ENCODE results near the gene CDH24. TPM values are rescaled to one million over a fixed set of nuclear protein-coding genes. Genes with fewer than 3 reads are reported as not detected.

CDH24 gene
- total and polyA plus RNA-seq, 2 donors (not counting 3 experiments of a cell fraction or from before 2014, with no cell fraction given): 21.7 to 52.9 TPM

GRCh38 chr14:23009483-23009938, 47.8 kb downstream of the CDH24 start:
- Histone ChIP-seq H3K9ac (replicated peaks; ENCODE audit: extremely low read depth, insufficient read depth, low read length) (peak overlapping the region; percentile 59), H2AFZ (ENCODE audit: low read depth, low read length) (peak overlapping the region; percentile 33), H3K9me3 (replicated peaks; ENCODE audit: control insufficient read depth, insufficient read depth, low read length) (no peaks in the 10 kb centered on the region), H3K27ac (ENCODE audit: insufficient read depth, low read depth, low read length) (peak overlapping the region; percentile 44), H3K4me2 (ENCODE audit: insufficient read depth, low read length) (peak overlapping the region; percentile 79), H4K20me1 (replicated peaks; ENCODE audit: control insufficient read depth, extremely low read depth, insufficient read depth, low read length) (no peaks in the 10 kb centered on the region), H3K9me1 (replicated peaks; ENCODE audit: control insufficient read depth, extremely low read depth, insufficient read depth, low read length) (no peaks in the 10 kb centered on the region), H3K4me3 (replicated peaks in 1 of 3; ENCODE audit: insufficient read depth in 1 of 3, low read depth in 1 of 3, low read length in 3 of 3) (peak overlapping the region; percentile 8 to 73 (median 57)), H3K36me3 (ENCODE audit: control insufficient read depth in 2 of 2, extremely low read depth in 1 of 2, insufficient read depth in 2 of 2, low read length in 2 of 2) (no peaks in the 10 kb centered on the region), H3K4me1 (ENCODE audit: control insufficient read depth, extremely low read depth, insufficient read depth, low read length) (peaks cover 29% of the 10 kb centered on the region), H3K79me2 (ENCODE audit: control insufficient read depth, insufficient read depth, low read length) (no peaks in the 10 kb centered on the region), H3K27me3 (ENCODE audit: control insufficient read depth in 2 of 2, insufficient read depth in 2 of 2, low read length in 2 of 2) (no peaks in the 10 kb centered on the region)
- CTCF ChIA-PET: interaction anchor here (1.2 to 4.1 kb wide), 3 partner anchors 14 to 48 kb away, joined by 4 to 69 read pairs (median 7); partner anchors contain the start of gene CDH24
- FAIRE-seq: no peak
- POLR2A ChIA-PET: no interaction called here
- BruUV-seq (replicated peaks): TSS peak; percentile 64
- TF ChIP-seq POLR2AphosphoS5 (IDR thresholded peaks at IDR 0.05; ENCODE audit: insufficient read depth, low read depth, low read length) (no peak), CTCF (IDR thresholded peaks at IDR 0.05; ENCODE audit: extremely low read depth in 1 of 2, insufficient read depth in 1 of 2, low read depth in 1 of 2, low read length in 2 of 2) (no peak), EZH2 (IDR thresholded peaks at IDR 0.05; ENCODE audit: borderline replicate concordance, low read depth, low read length, severe bottlenecking) (no peak), JUN (IDR thresholded peaks at IDR 0.05; ENCODE audit: borderline replicate concordance, insufficient read depth, insufficient read length, low read depth) (no peak), POLR2A (IDR thresholded peaks at IDR 0.05; ENCODE audit: low read depth, low read length) (no peak), FOS (IDR thresholded peaks at IDR 0.05; ENCODE audit: borderline replicate concordance, insufficient read depth, low read length) (no peak), MAX (IDR thresholded peaks at IDR 0.05; ENCODE audit: insufficient read depth, insufficient read length) (no peak), GATA2 (IDR thresholded peaks at IDR 0.05; ENCODE audit: insufficient read depth, insufficient read length, low read depth, low read length) (no peak), MYC (IDR thresholded peaks at IDR 0.05; ENCODE audit: low read depth, low read length) (no peak)
- dilution Hi-C loops (cut with MboI; ENCODE audit: extremely low pct_ligation_motif_present, low sequenced_read_pairs) (no loop called here), intact Hi-C loops (cut with micrococcal nuclease) (no loop called here)
- DNase-seq (ENCODE audit: low read depth, low spot score): no peak
